ENCODE measurements around the gene CITED4. TPM values are rescaled to one million over a fixed set of nuclear protein-coding genes. Genes with fewer than 3 reads are reported as not detected.

The CITED4 gene
- total RNA-seq, 1 experiment from 2014 or later, result 7.8 TPM

DNA sequence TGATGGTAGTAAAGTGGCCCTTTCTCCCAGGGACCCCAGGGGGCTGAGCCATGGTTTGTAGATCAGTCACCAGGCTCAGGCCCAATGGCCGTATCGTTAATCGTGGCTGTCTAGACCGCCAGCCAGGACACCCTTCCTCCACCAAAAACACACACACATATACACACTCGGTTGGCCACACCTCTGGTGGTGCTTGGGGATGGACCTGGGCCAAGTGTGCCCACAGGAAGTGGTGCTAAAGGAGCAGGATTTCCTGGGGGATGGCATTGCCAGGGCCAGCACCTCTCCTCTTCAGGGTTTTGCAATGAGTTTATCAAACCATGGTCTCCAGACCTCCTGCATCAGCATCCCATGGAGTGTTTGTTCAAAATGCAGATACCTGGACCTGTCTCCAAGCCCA is 36.2 kb downstream of the CITED4 start:
- Histone ChIP-seq H2AFZ (ENCODE audit: low read depth, low read length, poor library complexity, severe bottlenecking) (no peak overlapping the region), H3K4me3 (replicated peaks in 1 of 2; ENCODE audit: low read depth in 1 of 2, low read length in 2 of 2) (no peak overlapping the region), H3K4me2 (ENCODE audit: low read length) (no peak overlapping the region), H3K9me2 (ENCODE audit: insufficient read depth) (no peaks in the 10 kb centered on the region), H3K9me3 (ENCODE audit: control insufficient read depth in 1 of 2, insufficient read depth in 1 of 2, low read depth in 1 of 2, low read length in 2 of 2) (no peaks in the 10 kb centered on the region), H4K20me1 (ENCODE audit: insufficient read depth) (no peaks in the 10 kb centered on the region), H3K4me1 (ENCODE audit: control insufficient read depth in 1 of 2, insufficient read depth in 2 of 2, low read length in 2 of 2) (no peaks in the 10 kb centered on the region), H3K79me2 (ENCODE audit: insufficient read depth, low read length) (no peaks in the 10 kb centered on the region), H3K36me3 (ENCODE audit: control insufficient read depth in 1 of 2, insufficient read depth in 2 of 2, low read length in 2 of 2) (no peaks in the 10 kb centered on the region), H3K9ac (ENCODE audit: low read length) (no peak overlapping the region), H3K27ac (ENCODE audit: low read depth, low read length) (no peak overlapping the region), H3K27me3 (ENCODE audit: insufficient read depth, low read length) (no peaks in the 10 kb centered on the region)
- ChIA-PET POLR2A (no interaction called here), CTCF (no interaction called here), RAD21 (ENCODE audit: low non-redundant PET in 1 of 2, low total read pairs in 2 of 2, uncharacterized antibody in 2 of 2, unreplicated experiment in 2 of 2) (no interaction called here)
- intact Hi-C loops (cut with micrococcal nuclease), result no loop called here
- DNase-seq (ENCODE audit: low read depth, low spot score), result no peak
- no peak for ATAC-seq
- TF ChIP-seq YY1 (IDR thresholded peaks at IDR 0.05; ENCODE audit: extremely low read depth, insufficient replicate concordance, low read depth, low read length) (no peak), POLR2A (IDR thresholded peaks at IDR 0.05; ENCODE audit: borderline replicate concordance, extremely low read depth, insufficient read depth, insufficient read length) (no peak), JUND (IDR thresholded peaks at IDR 0.05) (no peak), SRF (IDR thresholded peaks at IDR 0.05; ENCODE audit: low read depth) (no peak), SIN3A (IDR thresholded peaks at IDR 0.05; ENCODE audit: low read depth) (no peak)
- TF ChIP-seq, protein P1, sequence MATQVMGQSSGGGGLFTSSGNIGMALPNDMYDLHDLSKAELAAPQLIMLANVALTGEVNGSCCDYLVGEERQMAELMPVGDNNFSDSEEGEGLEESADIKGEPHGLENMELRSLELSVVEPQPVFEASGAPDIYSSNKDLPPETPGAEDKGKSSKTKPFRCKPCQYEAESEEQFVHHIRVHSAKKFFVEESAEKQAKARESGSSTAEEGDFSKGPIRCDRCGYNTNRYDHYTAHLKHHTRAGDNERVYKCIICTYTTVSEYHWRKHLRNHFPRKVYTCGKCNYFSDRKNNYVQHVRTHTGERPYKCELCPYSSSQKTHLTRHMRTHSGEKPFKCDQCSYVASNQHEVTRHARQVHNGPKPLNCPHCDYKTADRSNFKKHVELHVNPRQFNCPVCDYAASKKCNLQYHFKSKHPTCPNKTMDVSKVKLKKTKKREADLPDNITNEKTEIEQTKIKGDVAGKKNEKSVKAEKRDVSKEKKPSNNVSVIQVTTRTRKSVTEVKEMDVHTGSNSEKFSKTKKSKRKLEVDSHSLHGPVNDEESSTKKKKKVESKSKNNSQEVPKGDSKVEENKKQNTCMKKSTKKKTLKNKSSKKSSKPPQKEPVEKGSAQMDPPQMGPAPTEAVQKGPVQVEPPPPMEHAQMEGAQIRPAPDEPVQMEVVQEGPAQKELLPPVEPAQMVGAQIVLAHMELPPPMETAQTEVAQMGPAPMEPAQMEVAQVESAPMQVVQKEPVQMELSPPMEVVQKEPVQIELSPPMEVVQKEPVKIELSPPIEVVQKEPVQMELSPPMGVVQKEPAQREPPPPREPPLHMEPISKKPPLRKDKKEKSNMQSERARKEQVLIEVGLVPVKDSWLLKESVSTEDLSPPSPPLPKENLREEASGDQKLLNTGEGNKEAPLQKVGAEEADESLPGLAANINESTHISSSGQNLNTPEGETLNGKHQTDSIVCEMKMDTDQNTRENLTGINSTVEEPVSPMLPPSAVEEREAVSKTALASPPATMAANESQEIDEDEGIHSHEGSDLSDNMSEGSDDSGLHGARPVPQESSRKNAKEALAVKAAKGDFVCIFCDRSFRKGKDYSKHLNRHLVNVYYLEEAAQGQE (IDR thresholded peaks at IDR 0.05; ENCODE audit: low read depth), result no peak
- TF ChIP-seq, protein P2, sequence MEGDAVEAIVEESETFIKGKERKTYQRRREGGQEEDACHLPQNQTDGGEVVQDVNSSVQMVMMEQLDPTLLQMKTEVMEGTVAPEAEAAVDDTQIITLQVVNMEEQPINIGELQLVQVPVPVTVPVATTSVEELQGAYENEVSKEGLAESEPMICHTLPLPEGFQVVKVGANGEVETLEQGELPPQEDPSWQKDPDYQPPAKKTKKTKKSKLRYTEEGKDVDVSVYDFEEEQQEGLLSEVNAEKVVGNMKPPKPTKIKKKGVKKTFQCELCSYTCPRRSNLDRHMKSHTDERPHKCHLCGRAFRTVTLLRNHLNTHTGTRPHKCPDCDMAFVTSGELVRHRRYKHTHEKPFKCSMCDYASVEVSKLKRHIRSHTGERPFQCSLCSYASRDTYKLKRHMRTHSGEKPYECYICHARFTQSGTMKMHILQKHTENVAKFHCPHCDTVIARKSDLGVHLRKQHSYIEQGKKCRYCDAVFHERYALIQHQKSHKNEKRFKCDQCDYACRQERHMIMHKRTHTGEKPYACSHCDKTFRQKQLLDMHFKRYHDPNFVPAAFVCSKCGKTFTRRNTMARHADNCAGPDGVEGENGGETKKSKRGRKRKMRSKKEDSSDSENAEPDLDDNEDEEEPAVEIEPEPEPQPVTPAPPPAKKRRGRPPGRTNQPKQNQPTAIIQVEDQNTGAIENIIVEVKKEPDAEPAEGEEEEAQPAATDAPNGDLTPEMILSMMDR (IDR thresholded peaks at IDR 0.05 in 2 of 3, conservative IDR thresholded peaks at IDR 0.05 in 1 of 3; ENCODE audit: borderline replicate concordance in 1 of 3, insufficient read depth in 1 of 3, low read depth in 2 of 3, low read length in 2 of 3), result no peak
- BruUV-seq (replicated peaks), result no TSS peak

Data from HCT116 (cell line).